GM18870 (cell line): ENCODE measurements around the gene FAM234A.

Experiments
- ATAC-seq: cut with Tn5 transposase; IDR thresholded peaks from one replicate; pipeline ENCODE4 v1.9.1; 2021; ENCODE audit warnings: moderate library complexity; ENCODE audit not compliant: unreplicated experiment

The FAM234A gene

GRCh38 chr16:280552-280951, 45.9 kb downstream of the FAM234A start, which contains the start of gene ARHGDIG:
Gene ARHGDIG (plus strand): TSS chr16:280591. CDS start chr16:280681, 90 bp downstream.
- no peak for ATAC-seq

- no peak for ATAC-seq
These were observed 46.5 kb downstream of the FAM234A start for GRCh38 chr16:280991-281659.

- no peak for ATAC-seq
These were observed 47.1 kb downstream of the FAM234A start for GRCh38 chr16:281660-282255.

GRCh38 chr16:282491-282890, 47.9 kb downstream of the FAM234A start:
- ATAC-seq: no peak

GRCh38 chr16:283033-283805, 48.6 kb downstream of the FAM234A start, which contains the start of gene PDIA2:
Gene PDIA2 (plus strand): TSS chr16:283164. CDS start chr16:283170, 6 bp downstream.
- no peak for ATAC-seq

GRCh38 chr16:284204-285120, 49.8 kb downstream of the FAM234A start:
- no peak for ATAC-seq

GRCh38 chr16:285146-286055, 50.8 kb downstream of the FAM234A start:
- ATAC-seq: no peak

GRCh38 chr16:286491-287297, 52.1 kb downstream of the FAM234A start:
- no peak for ATAC-seq

- no peak for ATAC-seq
These were observed 52.7 kb downstream of the FAM234A start for GRCh38 chr16:287298-287811.

GRCh38 chr16:287981-288920, 53.6 kb downstream of the FAM234A start:
- no peak for ATAC-seq

- no peak for ATAC-seq
These were observed 54.9 kb downstream of the FAM234A start for GRCh38 chr16:289395-289997.

GRCh38 chr16:290015-290680, 55.5 kb downstream of the FAM234A start:
- ATAC-seq: no peak

- ATAC-seq: no peak
These were observed 56.2 kb downstream of the FAM234A start for GRCh38 chr16:290681-291405.

- no peak for ATAC-seq
These were observed 56.9 kb downstream of the FAM234A start for GRCh38 chr16:291539-291938.

- ATAC-seq: no peak
These were observed 58.6 kb downstream of the FAM234A start for GRCh38 chr16:293043-293775.
